Large intestine (tissue), 3 donors: ENCODE measurements around the gene WDFY4. TPM values are rescaled to one million over a fixed set of nuclear protein-coding genes. Genes with fewer than 3 reads are reported as not detected.

ENCODE experiments used
- DNase-seq, 2 donors: peaks; one replicate each; pipeline versions ENCODE4 v3.0.0 to v3.0.0-alpha.2; 2013
- H3K27ac ChIP-seq: one replicate; pipeline ENCODE4 v1.5.1; 2013; ENCODE audit warnings: low read length
- H3K27me3 ChIP-seq: 2 replicates; pipeline ENCODE4 v1.6.1; 2013; ENCODE audit warnings: low read length; ENCODE audit not compliant: control insufficient read depth, insufficient read depth
- H3K36me3 ChIP-seq: 2 replicates; pipeline ENCODE4 v1.6.1; 2013; ENCODE audit warnings: low read length; ENCODE audit not compliant: control insufficient read depth, insufficient read depth
- H3K4me1 ChIP-seq: one replicate; pipeline ENCODE4 v1.6.1; 2013; ENCODE audit warnings: low read length; ENCODE audit not compliant: control insufficient read depth, insufficient read depth
- H3K4me3 ChIP-seq: one replicate; pipeline ENCODE4 v1.5.1; 2013; ENCODE audit warnings: low read length
- H3K9me3 ChIP-seq: one replicate; pipeline ENCODE4 v1.6.1; 2013; ENCODE audit warnings: mild to moderate bottlenecking, low read depth, low read length, moderate library complexity; ENCODE audit not compliant: control insufficient read depth
- WGBS: methylation state at CpG from one replicate; pipeline ENCODE4 v1.1.5; 2013; ENCODE audit warnings: low lambda C conversion rate; ENCODE audit not compliant: insufficient coverage; 5-methylcytosine and 5-hydroxymethylcytosine counted together
- polyA plus RNA-seq: library from polyadenylated mRNA; unstranded; fragments of 120-200 nt; gene quantifications from one replicate; pipeline ENCODE4 v1.2.1, GENCODE V29; 2013

Gene WDFY4
- polyA plus RNA-seq, 1 donor, result 3.5 TPM

DNA sequence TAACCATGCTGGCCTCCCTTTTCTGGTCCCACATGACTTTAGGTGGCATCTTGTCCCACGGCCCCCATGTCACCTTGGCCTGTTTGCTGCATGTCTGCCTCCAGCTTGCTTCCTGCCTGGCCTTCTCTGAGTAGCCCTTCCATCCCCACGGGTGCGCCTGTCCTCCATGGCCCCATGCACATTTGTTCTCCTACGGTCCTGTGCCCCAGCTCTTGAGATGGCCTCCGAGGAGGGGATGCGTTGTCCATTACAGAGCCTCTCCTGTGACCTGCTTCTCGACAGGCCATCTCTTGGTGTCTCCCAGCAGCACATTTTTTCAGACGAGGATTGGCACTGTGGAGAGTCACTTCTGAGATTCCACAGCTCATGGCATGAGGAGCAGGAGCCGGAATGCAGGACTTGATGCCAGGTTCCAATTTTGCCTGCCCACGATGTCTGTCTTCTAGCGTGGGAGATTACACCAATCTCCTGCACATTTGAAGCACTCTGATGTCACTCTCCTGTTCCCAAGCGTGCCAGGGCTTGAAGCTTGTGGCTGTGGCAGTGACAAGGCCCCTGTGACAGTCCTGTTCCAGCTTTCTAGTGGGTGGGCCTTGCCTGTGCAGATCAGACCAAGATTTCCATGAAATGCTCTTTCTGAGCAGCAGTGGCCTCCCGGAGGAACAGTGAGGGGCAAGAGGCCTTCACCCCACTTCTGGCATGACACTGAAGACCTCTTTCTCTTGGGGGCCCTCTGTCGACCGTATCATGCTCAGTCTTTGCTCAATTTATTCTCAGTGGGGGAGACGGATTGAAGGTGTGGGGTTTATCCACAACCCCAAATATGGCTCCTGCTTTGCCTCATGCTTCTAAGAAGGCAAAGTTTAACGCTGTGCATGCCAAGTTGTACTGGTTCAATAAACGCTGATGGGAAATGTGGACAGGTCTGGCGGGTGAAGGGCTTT, 13.4 kb downstream of the WDFY4 start:
- H3K36me3 ChIP-seq, result no peaks in the 10 kb centered on the region
- H3K4me1 ChIP-seq, result no peaks in the 10 kb centered on the region
- no peak overlapping the region for H3K27ac ChIP-seq
- H3K27me3 ChIP-seq, result peaks cover 1% of the 10 kb centered on the region
- WGBS, result no CpG with 5 or more reads among the region's 19 CpGs
- no peaks in the 10 kb centered on the region for H3K9me3 ChIP-seq
- no peak overlapping the region for H3K4me3 ChIP-seq
- DNase-seq, result no peak

DNA sequence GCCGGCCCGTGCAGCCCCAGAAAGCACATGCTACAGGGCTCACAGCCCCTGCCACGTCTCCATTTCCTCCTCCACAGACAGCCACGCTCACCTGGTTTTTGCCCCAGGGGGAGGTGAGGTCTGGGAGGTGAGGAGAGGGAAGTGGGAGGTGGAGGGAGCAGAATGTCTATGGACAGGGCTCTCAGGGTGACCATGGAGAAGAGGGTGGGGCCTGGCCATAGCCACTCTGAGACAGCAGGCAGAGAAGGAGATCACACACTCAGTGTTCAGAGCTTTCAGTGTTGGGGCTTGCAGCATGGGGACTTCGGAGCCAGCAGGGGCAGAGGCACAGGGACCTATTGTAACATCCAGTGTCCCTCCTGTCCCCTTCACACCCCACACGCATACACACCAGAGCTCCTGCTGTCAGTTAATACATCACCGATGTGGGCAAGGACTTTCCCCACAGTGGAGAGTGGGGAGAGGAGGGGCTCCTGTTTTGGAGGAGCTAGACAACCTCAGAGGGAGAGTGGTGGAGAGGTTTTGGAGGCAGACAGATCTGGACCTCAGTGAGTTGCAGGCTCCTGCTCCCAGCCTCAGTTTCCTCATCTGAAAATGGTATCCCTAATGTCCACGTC, 14.4 kb downstream of the WDFY4 start:
- Histone ChIP-seq H3K27me3 (peaks cover 3% of the 10 kb centered on the region), H3K9me3 (no peaks in the 10 kb centered on the region), H3K27ac (no peak overlapping the region), H3K4me1 (no peaks in the 10 kb centered on the region), H3K36me3 (no peaks in the 10 kb centered on the region), H3K4me3 (no peak overlapping the region)
- WGBS, result no CpG with 5 or more reads among the region's 8 CpGs
- no peak for DNase-seq

DNA sequence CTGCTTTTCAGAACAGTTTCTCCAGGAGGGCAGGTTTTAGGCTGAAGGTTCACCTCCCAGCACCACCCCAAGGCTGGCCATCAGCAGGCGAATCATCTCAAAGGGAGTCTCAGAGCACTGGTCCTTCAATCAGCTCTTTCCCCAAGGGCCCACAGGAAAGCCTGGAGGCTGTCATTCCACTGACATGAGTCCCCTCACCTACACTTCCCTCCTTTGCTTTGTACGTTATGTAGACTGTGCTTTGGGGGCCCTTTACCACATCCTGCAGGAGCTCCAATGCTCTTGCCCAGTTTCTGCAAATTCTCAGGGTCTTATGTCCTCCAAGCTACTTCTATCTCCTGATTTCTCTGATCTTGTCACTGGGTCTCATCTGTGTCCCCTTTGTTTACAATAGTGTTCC, 15.4 kb downstream of the WDFY4 start:
- Histone ChIP-seq H3K27me3 (peaks cover 6% of the 10 kb centered on the region), H3K4me1 (no peaks in the 10 kb centered on the region), H3K9me3 (no peaks in the 10 kb centered on the region), H3K4me3 (no peak overlapping the region), H3K36me3 (no peaks in the 10 kb centered on the region), H3K27ac (no peak overlapping the region)
- DNase-seq, result no peak
- WGBS, result 67% methylated on average over 1 of the region's 2 CpGs

GRCh38 chr10:48700493-48700892, 15.8 kb downstream of the WDFY4 start:
- no peaks in the 10 kb centered on the region for H3K9me3 ChIP-seq
- H3K36me3 ChIP-seq, result no peaks in the 10 kb centered on the region
- H3K4me3 ChIP-seq, result no peak overlapping the region
- H3K27me3 ChIP-seq, result peaks cover 6% of the 10 kb centered on the region
- no peak overlapping the region for H3K27ac ChIP-seq
- DNase-seq, result no peak
- H3K4me1 ChIP-seq, result no peaks in the 10 kb centered on the region
- WGBS, result 100% methylated on average over 1 of the region's 9 CpGs

DNA sequence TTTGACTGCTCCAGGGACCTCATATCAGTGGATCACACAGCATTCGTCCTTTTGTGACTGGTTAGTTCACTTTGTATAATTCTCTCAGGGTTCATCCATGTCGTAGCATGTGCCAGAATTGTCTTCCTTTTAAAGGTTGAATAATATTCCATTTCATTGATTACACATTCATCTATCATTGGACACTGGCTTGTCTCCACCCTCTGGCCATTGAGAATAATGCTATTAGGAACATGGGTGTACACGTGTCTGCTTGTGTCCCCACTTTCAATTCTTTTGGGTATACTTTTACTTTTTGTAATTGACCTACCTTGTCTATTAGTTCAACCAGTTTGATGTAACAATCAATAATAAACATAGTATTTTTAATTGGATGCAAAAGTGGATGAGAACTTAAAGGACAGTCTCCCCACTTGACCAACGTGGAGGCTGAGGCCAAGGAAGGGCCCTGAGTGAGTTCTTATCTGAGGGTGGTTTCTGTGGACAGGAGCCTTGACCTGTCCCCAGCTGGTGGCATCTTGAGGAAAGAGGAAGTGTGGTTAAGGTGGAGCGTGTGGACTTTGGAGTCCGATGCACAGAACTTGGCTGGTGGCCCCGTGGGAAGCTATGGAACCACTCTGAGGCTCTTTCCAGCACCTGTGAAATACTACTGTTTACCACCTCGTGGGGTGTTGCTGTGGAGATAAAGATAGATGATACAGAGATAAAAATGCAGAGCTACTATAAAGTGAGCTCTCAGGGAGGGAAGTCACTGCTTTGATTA, 16.6 kb downstream of the WDFY4 start:
- no peak for DNase-seq
- WGBS, result 67% methylated on average over 1 of the region's 8 CpGs
- peaks cover 8% of the 10 kb centered on the region for H3K27me3 ChIP-seq
- H3K36me3 ChIP-seq, result no peaks in the 10 kb centered on the region
- no peak overlapping the region for H3K27ac ChIP-seq
- no peaks in the 10 kb centered on the region for H3K4me1 ChIP-seq
- H3K4me3 ChIP-seq, result no peak overlapping the region
- H3K9me3 ChIP-seq, result no peaks in the 10 kb centered on the region

- DNase-seq, result no peak
- Histone ChIP-seq H3K36me3 (no peaks in the 10 kb centered on the region), H3K4me3 (no peak overlapping the region), H3K9me3 (no peaks in the 10 kb centered on the region), H3K27me3 (peaks cover 8% of the 10 kb centered on the region), H3K4me1 (no peaks in the 10 kb centered on the region), H3K27ac (no peak overlapping the region)
These were observed 17.3 kb downstream of the WDFY4 start for GRCh38 chr10:48701941-48702340.

DNA sequence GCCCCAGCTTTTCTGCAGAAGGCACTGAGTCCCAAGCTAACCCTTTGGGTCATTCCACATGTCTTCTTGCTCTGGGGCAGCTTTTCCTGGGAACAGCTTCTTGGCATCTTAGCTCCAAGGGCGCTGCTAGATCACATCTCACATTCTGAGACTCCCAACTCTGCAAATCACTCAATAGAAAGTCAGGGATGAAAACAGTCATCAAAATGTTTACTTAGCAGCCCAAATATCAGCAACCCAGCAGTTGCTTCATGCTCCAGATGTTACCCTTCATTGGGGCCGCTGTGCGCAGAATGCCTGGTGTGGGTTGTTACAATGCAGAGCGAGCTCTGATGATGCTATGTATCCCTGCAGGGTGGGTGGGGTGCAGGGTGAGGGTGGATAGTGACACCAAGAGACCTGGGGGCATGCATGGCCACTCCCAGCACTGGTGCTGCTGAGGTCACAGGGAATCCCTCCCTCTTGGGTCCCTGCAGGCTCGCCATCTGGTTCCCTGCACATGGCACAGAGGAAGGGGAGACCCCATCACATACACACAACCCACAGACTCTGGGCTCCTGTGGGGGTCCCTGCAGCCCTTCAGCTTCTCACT, 19.0 kb downstream of the WDFY4 start:
- WGBS, result no CpG with 5 or more reads among the region's 5 CpGs
- DNase-seq, result no peak

GRCh38 chr10:48704156-48704555, 19.5 kb downstream of the WDFY4 start:
- DNase-seq, result no peak
- H3K9me3 ChIP-seq, result no peaks in the 10 kb centered on the region
- no peaks in the 10 kb centered on the region for H3K36me3 ChIP-seq
- no peak overlapping the region for H3K4me3 ChIP-seq
- no peak overlapping the region for H3K27ac ChIP-seq
- no CpG with 5 or more reads among the region's 5 CpGs for WGBS
- no peaks in the 10 kb centered on the region for H3K4me1 ChIP-seq
- H3K27me3 ChIP-seq, result peaks cover 8% of the 10 kb centered on the region

More for the DNA sequence above, 19.0 kb downstream of the WDFY4 start:
- no peaks in the 10 kb centered on the region for H3K36me3 ChIP-seq
- H3K4me1 ChIP-seq, result no peaks in the 10 kb centered on the region
- H3K27me3 ChIP-seq, result peaks cover 8% of the 10 kb centered on the region
- no peaks in the 10 kb centered on the region for H3K9me3 ChIP-seq
- no peak overlapping the region for H3K27ac ChIP-seq
- no peak overlapping the region for H3K4me3 ChIP-seq

DNA sequence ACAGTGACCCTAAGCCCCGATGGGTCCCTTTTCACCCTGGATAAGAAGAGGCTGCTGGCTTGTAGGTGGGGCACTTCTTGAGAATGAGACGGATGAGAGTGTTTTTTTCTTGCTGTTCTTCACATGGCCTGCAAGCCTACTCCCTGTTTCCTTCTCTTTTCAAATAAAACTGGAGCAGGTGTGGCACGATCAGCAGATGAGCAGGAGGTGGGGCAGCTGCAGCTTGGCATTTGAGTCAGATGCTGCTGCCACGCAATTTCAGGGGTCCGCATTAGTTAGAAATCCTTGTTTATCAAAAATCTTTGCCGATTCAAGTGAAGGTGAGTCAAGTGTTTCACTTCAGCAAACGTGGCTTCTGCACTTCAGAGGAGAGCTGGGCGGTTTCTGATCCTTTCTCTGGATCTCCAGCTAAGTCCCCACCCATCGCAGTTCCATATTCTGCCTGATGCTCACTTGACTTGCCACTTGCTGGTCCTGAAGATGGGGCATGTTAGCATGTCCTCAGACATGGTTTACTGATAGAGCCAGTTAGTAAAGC, 20.8 kb downstream of the WDFY4 start:
- Histone ChIP-seq H3K27me3 (peaks cover 8% of the 10 kb centered on the region), H3K4me3 (no peak overlapping the region), H3K27ac (no peak overlapping the region), H3K4me1 (no peaks in the 10 kb centered on the region), H3K36me3 (no peaks in the 10 kb centered on the region), H3K9me3 (no peaks in the 10 kb centered on the region)
- no peak for DNase-seq
- no CpG with 5 or more reads among the region's 9 CpGs for WGBS

DNA sequence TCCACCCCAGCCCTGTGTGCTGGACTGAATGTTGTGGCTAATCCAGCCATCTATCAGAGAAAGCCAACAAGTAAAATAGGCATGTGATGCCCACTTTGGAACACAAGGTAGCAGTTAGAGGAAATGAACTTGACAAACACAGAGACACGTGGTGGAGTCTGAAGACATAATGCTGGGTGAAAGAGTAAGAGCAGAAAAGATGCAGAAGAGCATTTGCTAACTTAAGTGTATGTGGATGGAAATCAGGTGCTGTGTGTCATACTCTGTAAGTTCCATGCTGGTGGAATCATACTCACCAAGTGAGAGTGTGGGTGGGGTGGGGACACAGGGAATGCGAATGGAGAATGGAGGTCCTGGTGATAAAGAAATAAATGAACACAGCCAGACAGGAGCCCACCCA, 22.8 kb downstream of the WDFY4 start:
- Histone ChIP-seq H3K4me3 (no peak overlapping the region), H3K27ac (no peak overlapping the region), H3K9me3 (no peaks in the 10 kb centered on the region), H3K27me3 (peaks cover 8% of the 10 kb centered on the region), H3K36me3 (no peaks in the 10 kb centered on the region), H3K4me1 (no peaks in the 10 kb centered on the region)
- no peak for DNase-seq
- WGBS, result 69% methylated on average over 2 of the region's 2 CpGs
